Measurements from ENCODE around the gene CLBA1. TPM values are rescaled to one million over a fixed set of nuclear protein-coding genes. Genes with fewer than 3 reads are reported as not detected.
"Not testable (repeated sequence)": the region's sequence is repeated elsewhere in the genome, so short reads cannot be mapped to it uniquely, and the experiment has no call there.

Gene CLBA1
- total RNA-seq, 1 donor from 2014 or later: 1.5 TPM

DNA sequence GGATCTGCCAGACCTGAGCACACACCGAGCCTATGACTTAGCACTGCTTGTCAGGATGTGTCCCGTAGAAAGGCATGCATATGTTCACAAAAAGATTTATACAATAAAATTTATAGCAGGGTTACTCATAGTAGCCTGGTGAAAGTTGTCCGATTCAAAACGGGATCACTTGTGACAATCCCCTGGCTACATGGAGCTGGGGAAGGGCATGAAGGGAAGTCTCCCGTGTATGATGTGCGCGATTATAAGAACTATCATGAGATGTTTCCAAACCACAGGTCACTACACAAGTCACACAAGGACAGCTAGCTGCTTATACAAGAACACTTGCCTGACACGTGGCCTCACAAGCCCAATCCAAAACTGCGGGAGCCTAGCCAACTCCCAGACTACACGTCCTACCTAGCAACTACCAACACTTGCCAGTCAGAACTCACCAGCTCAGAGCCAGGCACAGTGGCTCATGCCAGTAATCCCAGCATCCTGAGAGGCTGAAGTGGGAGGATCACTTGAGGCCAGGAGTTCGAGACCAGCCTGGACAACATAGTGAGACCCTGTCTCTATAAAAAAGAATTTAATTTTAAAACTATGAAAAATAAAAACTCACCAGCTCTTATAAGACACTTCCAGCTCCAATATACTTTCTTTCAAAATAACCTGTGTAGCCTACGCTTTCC lies 42.8 kb downstream of the CLBA1 start:
- DNase-seq (no peak), ATAC-seq (no peak)
- intact Hi-C loops (cut with micrococcal nuclease): no loop called here

DNA sequence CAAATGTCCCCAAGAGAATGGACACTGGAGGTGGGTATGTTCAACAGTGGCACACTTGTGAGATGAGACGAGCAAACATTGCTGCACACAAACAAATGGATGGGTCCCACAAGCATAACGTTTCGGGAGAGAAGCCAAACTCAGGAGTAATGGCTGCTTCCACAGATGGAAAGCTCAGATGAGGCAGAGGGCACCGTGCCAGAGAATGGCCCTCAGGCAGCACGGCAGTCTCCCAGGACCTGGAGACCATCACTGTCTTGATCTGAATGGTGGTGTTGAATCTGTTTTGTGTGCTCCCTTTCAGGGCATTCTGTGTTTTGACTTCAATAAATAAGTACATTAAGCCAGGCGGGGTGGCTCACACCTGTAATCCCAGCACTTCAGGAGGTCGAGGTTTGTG lies 43.8 kb downstream of the CLBA1 start:
- intact Hi-C loops (cut with micrococcal nuclease): no loop called here
- DNase-seq: no peak
- no peak for ATAC-seq

DNA sequence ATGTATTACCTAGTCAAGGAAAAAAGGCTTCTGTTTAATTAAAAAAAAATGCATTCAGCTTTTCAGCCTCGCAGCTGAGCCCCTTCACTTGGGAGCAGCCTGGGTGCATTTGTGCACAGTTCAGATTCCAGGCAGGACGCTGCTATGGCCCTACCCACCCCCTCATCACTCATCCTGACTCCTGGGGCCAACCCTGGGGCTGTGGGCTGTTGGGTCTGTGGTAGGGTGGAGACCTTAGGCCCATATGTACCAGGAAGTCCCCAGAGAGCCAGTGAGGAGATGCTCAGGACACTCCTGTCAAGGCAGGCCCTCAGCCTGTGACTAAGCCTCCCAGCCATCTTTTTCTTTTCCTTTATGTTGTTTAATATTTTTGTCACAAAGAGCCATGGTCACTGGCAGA lies 44.6 kb downstream of the CLBA1 start:
- no peak for ATAC-seq
- no peak for DNase-seq
- intact Hi-C loops (cut with micrococcal nuclease): no loop called here

DNA sequence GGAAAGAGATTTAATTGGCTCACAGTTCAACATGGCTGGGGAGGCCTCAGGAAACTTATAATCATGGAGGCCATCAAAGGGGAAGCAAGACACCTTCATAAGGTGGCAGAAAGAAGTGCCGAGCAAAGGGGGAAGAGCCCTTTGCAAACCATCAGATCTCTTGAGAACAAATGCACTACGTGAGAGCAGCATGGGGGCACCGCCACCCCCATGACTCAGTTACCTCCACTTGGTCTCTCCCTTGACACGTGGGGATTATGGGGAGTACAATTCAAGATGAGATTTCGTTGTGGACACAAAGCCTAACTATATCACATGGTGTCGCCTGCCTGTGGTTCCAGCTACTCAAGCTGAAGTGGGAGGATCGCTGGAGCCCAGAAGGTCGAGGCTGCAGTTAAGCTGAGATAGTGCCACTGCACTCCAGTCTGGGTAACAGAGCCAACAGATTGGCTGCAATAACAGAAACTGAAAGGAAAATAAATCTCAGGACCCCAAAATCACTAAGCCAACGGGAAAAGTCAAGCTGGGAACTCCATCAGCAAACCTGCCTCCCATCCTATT lies 45.3 kb downstream of the CLBA1 start:
- no peak for DNase-seq
- intact Hi-C loops (cut with micrococcal nuclease): no loop called here
- peak; percentile 64 for ATAC-seq

DNA sequence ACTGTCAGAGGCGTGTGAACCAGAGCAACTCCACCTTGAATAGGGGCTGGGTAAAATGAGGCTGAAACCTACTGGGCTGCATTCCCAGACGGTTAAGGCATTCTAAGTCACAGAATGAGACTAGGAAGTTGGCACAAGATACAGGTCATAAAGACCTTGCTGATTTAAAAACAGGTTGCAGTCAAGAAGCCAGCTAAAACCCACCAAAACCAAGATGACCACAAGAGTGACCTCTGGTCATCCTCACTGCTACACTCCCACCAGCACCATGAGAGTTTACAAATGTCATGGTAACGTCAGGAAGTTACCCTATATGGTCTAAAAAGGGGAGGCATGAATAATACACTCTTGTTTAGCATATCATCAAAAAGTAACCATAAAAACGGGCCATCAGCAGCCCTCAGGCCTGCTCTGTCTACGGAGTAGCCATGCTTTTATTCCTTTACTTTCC lies 46.9 kb downstream of the CLBA1 start:
- ATAC-seq; DNase-seq; intact Hi-C loops (cut with micrococcal nuclease): not testable (repeated sequence)

DNA sequence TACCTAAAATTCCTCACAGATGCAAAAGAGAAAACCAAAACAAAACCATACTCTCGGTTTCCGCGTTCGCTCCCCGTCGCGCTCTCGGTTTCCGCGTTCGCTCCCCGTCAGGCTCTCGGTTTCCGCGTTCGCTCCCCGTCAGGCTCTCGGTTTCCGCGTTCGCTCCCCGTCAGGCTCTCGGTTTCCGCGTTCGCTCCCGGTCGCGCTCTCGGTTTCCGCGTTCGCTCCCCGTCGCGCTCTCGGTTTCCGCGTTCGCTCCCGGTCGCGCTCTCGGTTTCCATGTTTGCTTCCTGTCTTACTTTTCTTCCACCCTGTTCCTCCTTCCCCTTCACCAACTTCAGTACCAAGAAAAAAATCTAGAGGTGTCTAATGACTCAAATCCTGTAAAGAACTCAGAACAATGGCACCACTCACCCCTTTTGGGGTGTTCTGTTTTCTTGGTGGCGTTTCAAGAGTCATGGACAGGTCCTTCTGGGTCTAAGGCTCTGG lies 47.9 kb downstream of the CLBA1 start:
- intact Hi-C loops (cut with micrococcal nuclease); DNase-seq; ATAC-seq: not testable (repeated sequence)

DNA sequence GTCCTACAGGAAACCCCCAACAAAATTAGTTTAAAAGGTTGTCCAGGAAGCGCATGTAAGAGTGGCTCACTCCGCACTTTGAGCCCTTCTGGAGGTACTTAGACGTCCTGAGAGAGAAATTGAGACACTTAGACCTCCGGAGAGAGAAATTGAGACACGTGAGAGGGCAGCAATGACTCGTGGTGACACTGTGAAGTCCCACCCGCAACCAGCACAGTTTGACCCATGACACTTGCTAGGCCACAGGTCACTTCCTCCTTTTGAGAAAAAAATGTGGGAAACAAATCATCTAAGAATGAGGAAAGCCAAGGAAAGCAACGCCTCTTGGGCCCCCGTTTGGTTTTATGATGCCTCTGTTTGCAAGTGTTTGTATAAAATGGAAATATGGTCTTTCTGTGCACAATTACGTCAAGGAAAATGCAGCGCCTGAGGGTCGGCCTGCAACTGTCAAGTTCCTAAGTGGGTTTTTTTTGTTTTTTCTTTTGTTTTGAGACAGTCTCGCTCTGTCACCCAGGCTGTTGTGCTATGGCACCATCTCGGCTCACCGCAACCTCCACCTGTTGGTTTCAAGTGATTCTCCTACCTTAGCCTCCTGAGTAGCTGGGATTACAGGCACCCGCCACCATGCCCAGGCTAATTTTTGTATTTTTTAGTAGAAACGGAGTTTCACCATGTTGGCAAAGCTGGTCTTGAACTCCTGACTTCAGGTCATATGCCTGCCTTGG lies 48.9 kb downstream of the CLBA1 start:
- no peak for ATAC-seq
- no peak for DNase-seq
- intact Hi-C loops (cut with micrococcal nuclease): no loop called here

DNA sequence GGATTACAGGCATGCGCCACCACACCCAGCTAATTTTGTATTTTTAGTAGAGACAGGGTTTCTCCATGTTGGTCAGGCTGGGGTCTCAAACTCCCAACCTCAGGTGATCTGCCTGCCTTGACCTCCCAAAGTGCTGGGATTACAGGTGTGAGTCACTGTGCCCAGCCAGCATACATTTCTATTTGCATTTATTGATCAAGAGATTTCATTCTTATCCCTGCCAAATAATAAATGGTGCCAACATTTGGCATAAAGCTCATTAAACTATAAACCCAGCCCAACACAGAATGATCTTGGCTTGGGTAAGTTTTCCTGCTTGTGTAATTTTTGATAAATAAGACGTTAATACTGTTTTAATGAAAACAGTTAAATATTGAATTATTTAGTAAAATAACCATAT lies 50.0 kb downstream of the CLBA1 start:
- intact Hi-C loops (cut with micrococcal nuclease); ATAC-seq; DNase-seq: not testable (repeated sequence)

DNA sequence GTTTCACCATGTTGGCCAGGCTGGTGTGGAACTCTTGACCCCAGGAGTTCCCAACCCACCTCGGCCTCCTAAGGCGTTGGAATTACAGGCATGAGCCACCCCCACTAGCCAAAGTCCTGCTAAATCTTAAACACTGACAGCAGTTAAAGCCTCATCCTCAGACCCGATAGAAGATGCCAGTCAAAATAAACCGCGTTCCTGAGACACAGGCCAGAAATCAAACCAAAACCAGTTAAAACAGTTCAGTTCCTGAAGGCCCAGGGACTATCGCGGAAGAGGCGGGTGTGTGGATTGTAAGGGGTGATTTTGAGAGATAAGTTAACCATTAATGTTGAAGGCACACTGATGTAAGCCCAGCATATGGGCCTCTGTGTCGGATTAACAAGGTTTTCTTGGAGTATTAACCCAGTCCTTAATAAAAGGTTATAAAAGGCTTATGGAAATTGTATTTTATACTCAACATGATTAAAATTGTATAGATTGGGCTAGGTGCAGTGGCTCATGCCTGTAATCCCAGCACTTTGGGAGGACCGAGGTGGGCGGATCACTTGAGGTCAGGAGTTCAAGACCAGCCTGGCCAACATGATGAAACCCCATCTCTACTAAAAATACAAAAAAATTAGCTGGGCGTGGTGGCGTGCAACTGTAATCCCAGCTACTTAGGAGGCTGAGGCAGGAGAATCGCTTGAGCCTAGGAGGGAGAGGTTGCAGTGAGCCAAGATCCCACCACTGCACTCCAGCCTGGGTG lies 54.0 kb downstream of the CLBA1 start:
- intact Hi-C loops (cut with micrococcal nuclease): loop anchor here (10.0 kb wide), 1 partner anchor 65 kb away; the partner anchor contains the start of gene AHNAK2
- ATAC-seq (no peak), DNase-seq (no peak)

DNA sequence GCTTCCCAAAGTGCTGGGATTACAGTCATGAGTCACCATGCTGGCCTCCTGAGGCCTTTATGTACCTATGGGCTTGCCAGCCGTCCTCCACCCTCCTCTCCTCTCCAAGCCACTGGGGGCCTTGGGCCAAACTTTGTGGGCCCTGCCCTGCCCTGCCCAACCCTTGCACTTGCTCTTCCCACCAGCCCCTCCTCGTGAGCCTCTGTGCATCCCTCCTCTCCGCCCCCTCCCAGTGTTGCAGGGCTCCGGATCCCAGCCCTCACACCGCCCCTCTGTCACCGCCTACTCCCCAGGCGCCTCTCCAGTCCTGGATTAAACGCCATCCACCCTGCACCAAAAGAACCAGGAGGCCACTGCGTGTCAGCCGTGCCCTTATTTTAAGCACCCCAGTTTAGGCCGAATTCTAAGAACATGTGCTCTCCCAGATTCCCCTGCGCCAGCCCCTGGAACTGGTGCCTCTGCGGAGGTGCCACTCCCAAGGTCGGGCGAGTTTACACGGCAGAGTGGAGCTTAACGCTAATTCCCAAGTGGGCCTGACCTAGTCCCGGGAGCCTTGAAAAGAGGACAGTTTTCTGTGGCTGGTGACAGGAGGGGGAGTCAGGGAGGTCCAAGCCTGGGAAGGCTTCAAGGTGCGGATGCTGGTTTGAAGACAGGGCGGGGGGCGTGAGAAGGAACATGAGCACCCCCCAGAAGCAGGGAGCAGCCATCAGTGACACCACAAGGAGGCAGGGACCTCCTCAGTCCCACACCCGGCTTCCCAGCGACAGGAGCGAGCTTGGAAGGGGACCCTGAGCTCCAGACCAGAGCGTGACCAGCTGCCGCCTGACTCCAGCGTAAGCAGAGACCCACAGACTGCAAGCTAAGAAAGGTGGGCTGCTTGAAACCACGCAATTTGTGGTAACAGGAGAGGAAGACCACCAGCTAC lies 56.5 kb downstream of the CLBA1 start:
- intact Hi-C loops (cut with micrococcal nuclease): loop anchor here (10.0 kb wide), 1 partner anchor 67 kb away; the partner anchor contains the start of gene AHNAK2
- no peak for ATAC-seq
- DNase-seq: no peak

DNA sequence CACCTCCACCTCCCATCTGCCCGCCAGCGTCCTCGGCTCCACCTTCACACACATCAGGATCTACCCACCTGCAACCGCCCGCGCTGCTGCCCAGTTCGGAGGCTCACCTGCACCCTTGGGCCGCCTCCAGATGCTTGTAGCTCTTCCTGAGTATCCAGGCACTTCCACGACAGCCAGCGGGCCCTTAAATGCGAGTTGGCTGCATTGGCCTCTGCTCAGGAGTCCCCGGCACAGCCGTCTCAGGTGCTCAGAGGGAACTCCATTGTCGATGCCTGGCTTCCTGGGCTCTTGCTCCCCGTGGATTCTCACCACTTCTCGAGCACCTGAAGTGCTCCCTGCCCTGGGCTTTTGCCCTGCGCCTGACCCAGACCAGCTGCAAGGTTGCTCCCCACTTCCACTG lies 57.2 kb downstream of the CLBA1 start:
- ATAC-seq (no peak), DNase-seq (no peak)
- intact Hi-C loops (cut with micrococcal nuclease): loop anchor here (10.0 kb wide), 1 partner anchor 68 kb away; the partner anchor contains the start of gene AHNAK2

DNA sequence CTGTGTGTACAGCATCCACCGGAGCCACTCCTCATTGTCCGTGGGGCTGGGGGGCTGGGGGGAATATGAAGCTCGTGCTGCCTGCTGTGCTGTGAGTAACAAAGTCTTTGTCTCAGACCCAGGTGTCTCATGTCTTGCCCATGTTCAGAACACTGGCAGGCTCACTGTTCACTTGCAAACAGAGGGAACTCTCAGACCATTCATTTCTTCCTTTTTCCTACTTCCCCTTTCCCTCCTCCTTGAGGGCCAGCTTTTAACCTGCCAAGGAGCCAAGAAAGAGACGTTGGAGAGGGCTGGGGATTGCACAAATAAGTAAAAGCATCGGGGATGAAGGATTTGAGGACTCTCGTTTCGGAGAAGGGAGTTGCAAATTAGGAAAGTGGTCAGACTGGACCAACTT lies 58.1 kb downstream of the CLBA1 start:
- no peak for ATAC-seq
- intact Hi-C loops (cut with micrococcal nuclease): loop anchor here (10.0 kb wide), 1 partner anchor 69 kb away; the partner anchor contains the start of gene AHNAK2
- DNase-seq: no peak

Other genes starting within 250 kb of the CLBA1 start
- gene SIVA1, start 232.6 kb upstream of the CLBA1 start, total RNA-seq: 65.1 TPM
- gene AKT1, start 190.0 kb upstream of the CLBA1 start, total RNA-seq: 142 TPM
- gene ZBTB42, start 184.7 kb upstream of the CLBA1 start, total RNA-seq: 5.3 TPM
- gene CEP170B, start 120.5 kb upstream of the CLBA1 start, total RNA-seq: 10.7 TPM
- 0.27 TPM for gene PLD4, start 60.9 kb upstream of the CLBA1 start, total RNA-seq
- 2.5 TPM for gene AHNAK2, start 7.4 kb upstream of the CLBA1 start, total RNA-seq
- 1.9 TPM for gene CDCA4, start 35.3 kb downstream of the CLBA1 start, total RNA-seq
- 1.3 TPM for gene GPR132, start 79.6 kb downstream of the CLBA1 start, total RNA-seq
- gene JAG2, start 183.0 kb downstream of the CLBA1 start, total RNA-seq: 33.6 TPM
- gene NUDT14, start 195.5 kb downstream of the CLBA1 start, total RNA-seq: 34.7 TPM

Data from left ventricle myocardium superior (tissue), 1 donor.